Activated T-helper 9 cell treated with anti-CD3 and anti-CD28 coated beads, Interleukin-2, amount 50 U/mL, for 16 hours (primary cell): ENCODE results near the gene PFKFB4.
"Not testable (repeated sequence)": the region's sequence is repeated elsewhere in the genome, so short reads cannot be mapped to it uniquely, and the experiment has no call there.

Source experiments
- DNase-seq: peaks from one replicate; pipeline ENCODE4 v3.0.0-alpha.2; 2020; ENCODE audit warnings: low read depth

Gene PFKFB4

DNA sequence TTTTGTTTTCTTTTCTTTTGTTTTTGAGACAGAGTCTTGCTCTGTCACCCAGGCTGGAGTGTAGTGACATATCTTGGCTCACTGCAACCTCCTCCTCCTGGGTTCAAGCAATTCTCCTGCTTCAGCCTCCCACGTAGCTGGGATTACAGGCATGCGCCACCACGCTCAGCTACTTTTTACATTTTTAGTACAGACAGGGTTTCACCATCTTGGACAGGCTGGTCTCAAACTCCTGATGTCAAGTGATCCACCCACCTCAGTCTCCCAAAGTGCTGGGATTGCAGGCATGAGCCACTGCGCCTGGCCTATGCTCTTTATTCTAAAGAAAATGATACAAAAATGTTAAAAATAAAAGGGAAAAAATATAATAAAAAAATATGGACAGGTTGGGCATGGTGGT, 25.9 kb downstream of the PFKFB4 start:
- DNase-seq: not testable (repeated sequence)

GRCh38 chr3:48528754-48529153, 27.8 kb downstream of the PFKFB4 start:
- DNase-seq: no peak

DNA sequence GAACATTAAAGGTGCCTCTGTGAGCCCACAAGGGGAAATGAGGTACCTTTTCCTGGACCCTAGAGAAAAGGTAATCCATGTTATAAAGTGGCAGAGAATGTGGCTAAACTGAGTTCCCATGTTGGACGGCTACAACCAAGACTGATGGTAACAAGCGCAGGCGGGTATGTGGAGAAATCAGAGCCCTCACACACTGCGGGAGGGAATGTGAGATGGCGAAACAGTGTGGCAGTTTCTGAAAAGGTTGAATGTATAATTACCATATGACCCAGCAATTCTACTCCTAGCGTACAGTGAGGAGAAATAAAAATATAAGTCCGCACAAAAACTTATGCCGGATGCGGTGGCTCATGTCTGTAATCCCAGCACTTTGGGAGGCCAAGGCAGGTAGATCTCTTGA, 28.6 kb downstream of the PFKFB4 start:
- DNase-seq: no peak

DNA sequence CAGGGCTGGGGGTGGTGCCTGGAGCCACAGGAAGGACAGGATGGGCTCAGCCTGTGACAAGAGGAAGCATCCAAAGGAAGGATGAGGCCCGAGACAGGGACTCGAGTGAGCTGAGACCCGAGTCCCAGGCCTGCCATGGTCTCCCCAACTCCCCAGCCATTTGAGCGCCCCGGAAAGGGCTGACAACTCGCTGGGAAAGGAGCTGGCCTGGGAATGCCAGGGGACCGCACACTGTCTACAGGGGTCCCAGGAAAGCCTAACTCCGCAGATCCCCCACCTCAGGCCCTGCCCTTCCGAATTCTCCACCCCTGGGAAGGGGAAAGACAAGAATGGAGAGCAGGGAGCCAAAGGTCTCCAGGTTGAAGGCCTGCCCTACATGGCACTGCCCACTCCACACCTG, 31.6 kb downstream of the PFKFB4 start:
- DNase-seq: no peak

- DNase-seq: no peak
These were observed 35.0 kb downstream of the PFKFB4 start for GRCh38 chr3:48521635-48522034.

DNA sequence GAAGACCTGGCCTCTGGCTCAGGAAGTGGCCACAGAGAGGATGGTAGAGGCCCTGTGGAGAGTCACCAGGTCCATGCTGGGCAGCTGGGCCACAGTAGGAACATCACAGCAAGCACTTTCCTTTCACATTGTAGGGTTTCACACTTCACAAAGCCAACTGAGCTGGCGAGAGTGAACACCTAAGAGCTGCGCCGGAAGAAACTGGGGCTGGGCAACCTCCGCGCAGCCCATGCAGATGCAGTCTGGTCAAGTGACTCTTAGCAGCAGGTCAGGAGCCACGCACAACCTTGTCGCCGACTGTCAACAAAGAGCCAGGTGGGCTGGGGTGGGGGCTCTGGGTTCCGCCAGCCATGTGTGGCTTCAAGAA, 37.3 kb downstream of the PFKFB4 start:
- no peak for DNase-seq

GRCh38 chr3:48518638-48519276, 37.8 kb downstream of the PFKFB4 start:
- DNase-seq: no peak

GRCh38 chr3:48518069-48518468, 38.5 kb downstream of the PFKFB4 start:
- no peak for DNase-seq

GRCh38 chr3:48516571-48516970, 40.0 kb downstream of the PFKFB4 start:
- DNase-seq: no peak

DNA sequence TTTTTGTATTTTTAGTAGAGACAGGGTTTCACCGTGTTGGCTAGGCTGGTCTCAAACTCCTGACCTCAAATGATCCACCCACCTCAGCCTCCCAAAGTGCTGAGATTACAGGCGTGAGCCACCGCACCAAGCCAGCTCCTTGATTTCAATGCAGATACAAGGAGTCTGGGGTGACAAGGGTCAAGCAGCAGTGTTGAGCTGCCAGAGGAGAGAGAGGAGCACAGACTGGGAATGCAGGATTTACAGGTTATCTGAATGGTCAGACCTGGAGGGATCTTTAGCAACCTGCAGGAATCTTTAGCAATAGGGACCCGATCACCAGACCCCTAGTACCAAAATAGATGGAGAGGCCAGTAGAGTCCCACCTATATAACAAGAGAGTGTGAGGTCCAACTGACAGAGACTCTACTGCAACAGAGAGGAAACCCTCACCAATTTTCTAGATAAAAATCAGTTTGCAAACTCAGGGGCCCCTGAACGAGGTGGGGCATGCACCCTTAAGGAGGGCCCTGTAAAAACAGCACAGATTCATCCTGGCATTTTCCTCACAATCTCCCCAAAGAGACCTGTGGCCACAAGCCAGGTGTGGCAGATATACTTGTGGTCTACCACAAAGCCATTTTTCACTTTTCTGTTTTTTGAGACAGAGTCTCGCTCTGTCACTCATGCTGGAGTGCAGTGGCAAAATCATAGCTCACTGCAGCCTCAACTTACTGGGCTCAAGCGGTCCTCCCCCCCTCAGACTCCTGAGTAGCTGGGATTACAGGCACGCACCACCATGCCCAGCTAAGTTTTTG, 42.0 kb downstream of the PFKFB4 start:
- DNase-seq: no peak

DNA sequence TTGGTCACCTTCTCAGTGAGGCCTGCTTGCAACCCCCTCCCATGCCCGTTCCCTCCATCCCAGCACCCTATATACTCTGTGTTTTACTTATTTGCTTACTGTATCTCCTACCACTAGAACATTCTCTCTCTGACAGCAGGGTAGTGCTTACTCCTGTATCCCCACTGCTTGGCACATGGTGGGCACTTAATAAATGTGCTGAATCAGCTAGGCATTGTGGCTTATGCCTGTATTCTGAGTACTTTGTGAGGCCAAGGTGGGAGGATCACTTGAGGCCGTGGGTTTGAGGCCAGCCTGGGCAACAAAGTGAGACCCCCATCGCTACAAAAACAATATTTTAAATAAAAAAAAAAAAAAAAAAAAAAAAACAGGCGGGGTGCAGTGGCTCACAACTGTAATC, 45.1 kb downstream of the PFKFB4 start:
- no peak for DNase-seq

GRCh38 chr3:48507256-48508061, 49.1 kb downstream of the PFKFB4 start:
- DNase-seq: peak; percentile 53

DNA sequence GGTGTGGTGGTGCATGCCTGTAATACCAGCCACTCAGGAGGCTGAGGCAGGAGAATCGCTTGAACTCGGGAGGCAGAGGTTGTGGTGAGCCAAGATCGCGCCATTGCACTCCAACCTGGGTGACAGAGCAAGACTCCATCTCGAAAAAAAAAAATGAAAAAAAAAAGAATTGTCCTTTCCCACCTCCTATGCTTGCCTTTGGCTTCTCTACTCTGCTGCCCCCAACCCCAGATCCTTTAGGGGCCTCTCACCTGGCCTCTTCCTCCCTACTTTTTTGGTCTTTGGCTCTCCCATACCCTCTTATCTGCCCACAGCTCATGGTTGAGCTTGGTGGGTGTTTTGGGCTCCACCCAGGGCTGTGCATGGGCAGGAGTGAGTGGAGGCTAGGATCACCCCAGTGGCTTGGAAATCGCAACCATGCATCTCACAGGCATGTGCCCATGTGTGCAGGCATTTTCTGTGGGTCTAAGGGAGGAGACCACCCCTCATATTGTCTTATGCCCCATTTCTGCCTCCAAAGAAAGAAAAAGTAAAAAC, 50.6 kb downstream of the PFKFB4 start:
- no peak for DNase-seq

DNA sequence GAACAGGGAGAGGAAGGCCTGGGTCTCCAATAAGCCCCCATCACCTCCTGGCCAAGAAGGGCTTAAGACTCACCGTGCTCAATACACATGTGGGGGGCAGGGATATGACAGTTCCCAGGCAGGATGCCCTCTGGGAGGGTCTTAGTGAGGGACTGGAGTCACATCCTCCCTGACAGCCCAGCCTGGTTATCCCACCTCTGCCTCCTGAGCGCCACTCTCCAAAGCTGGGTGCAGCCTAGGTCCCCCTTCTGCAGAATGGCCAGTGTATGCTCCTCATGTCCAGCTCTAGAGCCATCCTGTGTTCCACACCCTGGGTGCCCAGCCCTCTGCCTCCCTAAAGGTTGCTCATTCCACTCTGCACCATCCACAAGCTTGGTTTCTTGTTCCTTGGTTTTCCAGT, 51.5 kb downstream of the PFKFB4 start:
- no peak for DNase-seq

DNA sequence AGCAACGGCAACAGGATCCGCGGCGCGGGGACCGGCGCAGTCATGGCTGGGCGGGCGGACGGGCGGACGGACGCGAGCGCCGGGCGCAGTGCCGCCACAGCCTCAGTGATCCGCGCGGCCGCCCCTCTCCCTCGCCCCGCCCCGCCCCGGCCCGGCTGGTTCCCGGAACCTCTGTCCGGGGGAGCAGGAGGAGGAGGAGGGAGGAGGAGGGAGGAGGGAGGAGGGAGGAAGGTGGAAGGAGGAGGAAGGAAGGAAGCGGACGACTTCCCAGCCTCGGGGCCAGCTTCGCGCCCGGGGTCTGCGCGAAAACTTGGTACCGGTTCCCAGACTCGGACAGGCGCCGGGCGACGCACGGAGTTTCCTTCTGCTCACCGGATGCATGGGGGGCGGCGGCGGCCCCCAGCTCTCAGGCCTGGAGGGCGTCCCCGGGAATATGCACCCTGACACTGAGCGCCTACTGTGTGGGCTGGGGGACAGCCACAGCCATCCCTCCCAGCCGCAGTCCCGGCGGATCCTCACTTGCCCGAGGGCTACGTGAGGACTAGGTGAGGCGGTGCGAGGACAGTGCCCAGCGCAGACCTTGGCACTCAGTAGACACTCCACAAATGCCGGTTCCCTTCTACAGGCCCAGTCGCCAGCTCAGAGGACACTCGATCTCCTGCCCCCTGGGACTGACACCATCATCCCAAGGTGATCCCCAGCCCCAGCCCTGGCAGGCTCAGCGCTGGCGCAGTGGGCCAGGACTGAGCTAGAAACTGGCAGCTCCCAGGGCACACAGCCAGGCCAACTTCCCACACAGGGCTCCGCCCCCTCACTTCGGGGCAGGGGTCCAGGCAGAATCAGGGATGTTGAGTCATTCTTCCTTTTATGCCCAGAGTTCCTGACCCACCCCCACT, 52.3 kb downstream of the PFKFB4 start, which contains the start of gene SHISA5:
Gene SHISA5 (minus strand): TSS at position 124 of the 896 bp plus-strand sequence. CDS start 80 bp downstream, at position 44.
- peak; percentile 44 for DNase-seq

DNA sequence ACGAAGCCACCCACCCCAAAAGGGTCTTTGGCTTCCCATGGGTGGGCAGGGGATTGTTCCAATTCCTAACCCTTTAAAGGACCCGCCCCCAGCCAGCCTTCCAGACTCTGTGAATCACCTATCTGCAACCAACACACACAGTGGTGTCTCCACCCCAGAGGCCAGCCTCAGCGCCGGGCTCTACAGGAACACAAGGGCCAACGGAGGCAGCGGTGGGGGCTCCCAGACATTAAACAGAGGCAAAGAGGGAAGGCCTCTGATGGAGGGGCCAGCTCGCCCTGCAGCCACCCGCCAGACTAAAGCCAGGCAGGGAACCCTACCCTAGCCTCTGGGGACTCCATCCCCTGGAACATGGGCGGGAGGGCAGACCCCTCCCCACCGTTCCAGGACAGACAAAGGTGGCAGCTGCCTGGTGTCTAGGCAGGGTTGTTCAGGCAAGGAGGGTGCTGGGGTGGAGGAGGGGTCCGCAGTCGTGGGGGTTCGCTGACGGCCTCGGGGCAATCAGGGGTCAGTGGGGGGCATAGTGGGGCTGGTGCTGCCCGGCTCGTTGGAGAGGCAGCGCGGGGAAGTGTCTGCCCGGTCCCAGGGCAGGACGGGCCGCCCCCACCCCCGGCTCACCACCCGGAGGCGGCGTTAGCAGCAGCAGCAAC, 53.1 kb downstream of the PFKFB4 start:
- DNase-seq: no peak

GRCh38 chr3:48502728-48503168, 53.9 kb downstream of the PFKFB4 start:
- DNase-seq: no peak

GRCh38 chr3:48502121-48502520, 54.5 kb downstream of the PFKFB4 start:
- DNase-seq: no peak

- DNase-seq: no peak
These were observed 55.4 kb downstream of the PFKFB4 start for GRCh38 chr3:48501196-48501595.

GRCh38 chr3:48500656-48501055, 55.9 kb downstream of the PFKFB4 start:
- DNase-seq: no peak

- DNase-seq: no peak
These were observed 63.5 kb downstream of the PFKFB4 start for GRCh38 chr3:48493203-48493501.
